HG03520 (cell line): ENCODE data around the gene ARHGEF4.

Experiments
- ATAC-seq: cut with Tn5 transposase; IDR thresholded peaks from one replicate; pipeline ENCODE4 v1.9.1; 2021; ENCODE audit warnings: mild to moderate bottlenecking, moderate library complexity; ENCODE audit not compliant: unreplicated experiment

Gene ARHGEF4

GRCh38 chr2:131008967-131009366, 172.3 kb downstream of the ARHGEF4 start:
- ATAC-seq = no peak

GRCh38 chr2:131009713-131010475, 173.2 kb downstream of the ARHGEF4 start:
- no peak for ATAC-seq

GRCh38 chr2:131010566-131010965, 173.9 kb downstream of the ARHGEF4 start:
- ATAC-seq = no peak

DNA sequence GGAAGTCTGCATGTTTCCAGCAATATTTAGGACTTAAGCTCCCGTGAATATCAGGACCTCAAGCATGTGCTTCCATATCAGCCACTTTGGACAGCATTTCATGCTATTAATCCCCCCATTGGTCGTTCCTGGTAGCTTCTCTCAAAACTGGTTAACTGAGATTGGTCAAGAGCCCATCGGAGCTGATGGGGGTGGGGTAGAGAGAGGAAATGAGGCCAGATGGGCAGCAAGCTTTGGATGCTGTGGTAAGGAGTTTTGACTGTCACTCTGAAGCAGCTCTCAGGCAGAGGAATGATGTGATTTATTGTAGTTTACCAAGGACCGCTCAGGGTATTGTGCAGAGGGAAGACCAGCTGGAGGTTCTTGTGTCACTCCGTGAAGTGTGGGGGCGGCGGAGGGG, 174.8 kb downstream of the ARHGEF4 start:
- no peak for ATAC-seq

GRCh38 chr2:131014141-131014540, 177.4 kb downstream of the ARHGEF4 start:
- ATAC-seq = no peak

DNA sequence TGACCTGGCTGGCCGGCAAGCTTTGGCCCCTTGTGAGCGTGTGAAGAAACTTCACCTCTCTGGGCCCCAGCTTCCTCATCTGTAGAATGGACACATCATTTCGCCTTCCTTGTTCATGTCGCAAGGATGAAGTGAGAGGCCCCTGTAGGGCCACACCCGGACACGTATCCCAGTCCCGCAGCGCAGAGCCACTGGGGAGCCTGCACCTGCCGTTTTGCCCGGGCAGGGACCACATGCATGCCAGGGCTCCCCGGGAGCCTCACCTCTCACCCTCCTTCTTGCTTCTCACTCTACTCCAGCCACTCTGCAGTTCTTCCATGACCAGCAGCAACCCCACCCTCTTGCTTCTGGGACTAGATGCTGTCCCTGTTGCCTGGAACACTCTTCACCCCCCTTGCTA, 179.1 kb downstream of the ARHGEF4 start:
- no peak for ATAC-seq

DNA sequence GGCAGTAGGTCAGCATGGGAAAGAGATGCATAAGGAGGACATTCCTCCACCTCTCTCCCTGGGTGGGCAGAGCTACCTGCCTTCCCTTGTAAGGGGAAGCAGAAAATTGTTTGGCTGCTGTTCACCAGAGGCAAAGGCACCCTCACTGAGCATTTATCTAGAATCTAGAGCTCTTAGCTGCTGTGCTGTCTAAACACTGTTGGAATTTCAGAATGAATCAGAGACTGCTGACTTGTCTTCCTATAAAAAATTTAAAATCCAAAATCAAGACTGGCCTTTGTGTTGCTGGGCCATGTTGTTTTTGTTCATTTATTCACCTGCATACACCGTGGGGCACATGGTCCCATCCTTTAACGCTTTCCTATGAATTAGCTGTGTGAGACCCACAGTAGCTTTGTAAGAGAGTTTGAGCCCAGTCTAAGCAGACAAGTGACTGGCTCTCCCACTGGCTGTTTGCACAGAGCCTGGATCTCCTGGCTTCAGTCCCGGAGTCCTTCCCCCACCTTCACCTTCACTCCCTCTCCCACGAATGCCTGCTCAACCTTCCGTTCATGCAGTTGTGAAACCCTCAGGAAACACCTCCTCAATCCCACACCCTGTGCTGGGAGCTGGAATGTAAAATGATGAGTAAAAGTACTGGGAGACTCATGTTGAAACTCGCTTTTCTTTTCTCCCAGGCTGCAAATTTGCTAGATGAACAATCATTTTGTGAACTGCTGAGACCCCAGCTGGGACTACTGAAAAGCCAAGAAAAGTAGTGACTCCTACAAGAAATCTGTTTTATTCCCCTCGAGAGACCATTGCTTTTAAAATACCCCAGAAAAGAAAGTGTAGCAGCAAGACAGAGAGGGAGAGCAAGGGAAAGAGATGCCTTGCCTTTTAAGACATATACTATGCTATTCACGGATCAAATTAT, 180.4 kb downstream of the ARHGEF4 start:
- ATAC-seq = no peak

DNA sequence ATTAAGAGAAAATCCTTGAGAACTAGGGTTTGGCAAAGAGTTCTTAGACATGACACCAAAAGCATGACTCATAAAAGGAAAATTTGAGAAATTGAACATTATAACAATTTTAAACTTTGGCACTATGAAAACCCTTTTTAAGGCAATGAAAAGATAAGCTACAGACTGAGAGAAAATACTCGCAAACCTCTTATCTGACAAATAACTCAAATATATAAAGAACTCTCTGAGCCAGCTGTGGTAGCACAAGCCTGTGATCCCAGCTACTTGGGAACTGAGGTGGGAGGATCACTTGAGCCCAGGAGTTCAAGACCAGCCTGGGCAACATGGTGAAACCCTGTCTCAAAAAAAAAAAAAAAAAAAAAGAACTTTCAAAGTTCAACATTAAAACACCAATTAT, 186.0 kb downstream of the ARHGEF4 start:
- no peak for ATAC-seq

GRCh38 chr2:131023758-131024157, 187.0 kb downstream of the ARHGEF4 start:
- no peak for ATAC-seq

DNA sequence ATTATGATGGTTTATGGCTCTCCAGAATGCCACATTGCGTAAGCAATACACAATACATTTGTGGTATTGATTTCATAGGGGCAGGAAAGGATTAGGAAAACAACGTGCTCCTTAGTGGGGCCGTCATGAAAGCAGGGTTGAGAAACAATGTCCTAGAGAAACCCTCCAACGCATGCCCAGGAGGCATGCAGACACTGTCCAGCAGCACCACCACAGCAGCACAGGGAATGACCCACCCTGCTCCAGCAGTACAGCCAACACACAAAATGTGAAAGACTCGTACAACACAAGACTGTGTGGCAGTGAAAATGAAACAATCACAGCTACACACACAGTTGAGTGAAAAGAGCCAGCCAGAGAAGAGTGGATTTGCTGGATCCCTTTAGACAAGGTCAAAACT, 190.2 kb downstream of the ARHGEF4 start:
- no peak for ATAC-seq

GRCh38 chr2:131027566-131028528, 191.1 kb downstream of the ARHGEF4 start:
- no peak for ATAC-seq

DNA sequence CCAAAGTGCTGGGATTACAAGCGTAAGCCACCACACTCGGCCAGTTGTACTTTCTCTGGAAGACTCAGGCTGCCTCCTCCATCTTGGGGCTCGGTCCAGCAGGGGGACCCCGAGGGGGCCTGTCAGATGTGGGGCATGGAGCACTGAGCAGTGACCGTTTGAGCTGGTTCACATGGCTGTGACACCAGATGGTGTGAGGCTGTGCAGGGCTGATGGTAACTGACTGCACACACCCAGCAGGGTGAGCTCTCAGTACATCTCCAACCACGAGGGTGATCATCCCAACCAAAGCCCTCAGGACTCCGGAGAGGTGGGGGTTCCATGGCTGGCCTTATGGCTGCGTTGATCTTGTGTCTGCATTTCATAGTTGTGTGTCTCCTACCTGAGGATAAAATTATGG, 193.1 kb downstream of the ARHGEF4 start:
- ATAC-seq = no peak

DNA sequence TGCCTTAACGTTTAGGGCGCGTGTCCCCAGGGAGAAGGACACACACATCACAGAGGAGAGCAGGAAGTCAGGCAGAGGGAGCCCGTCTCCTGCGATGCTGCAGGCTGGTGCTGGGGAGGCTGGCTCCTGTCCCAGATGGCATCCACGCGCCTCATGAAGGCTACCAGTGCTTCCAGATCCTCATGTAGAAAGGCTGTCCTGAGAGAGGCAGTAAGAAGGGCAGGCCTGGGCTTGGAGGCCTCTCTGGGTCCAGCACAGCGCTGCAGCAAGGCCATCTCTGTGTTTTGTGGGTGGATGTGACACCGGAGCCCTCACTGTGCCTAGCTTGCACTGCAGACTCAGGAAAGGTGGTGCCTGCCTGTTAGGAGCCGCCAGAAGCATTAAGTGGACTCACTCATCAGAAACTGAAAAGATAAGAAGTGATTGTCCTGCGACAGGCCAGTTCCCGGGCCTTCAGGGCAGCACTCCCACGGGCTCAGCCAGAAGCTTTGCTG, 193.8 kb downstream of the ARHGEF4 start:
- no peak for ATAC-seq

GRCh38 chr2:131031431-131031841, 194.7 kb downstream of the ARHGEF4 start:
- no peak for ATAC-seq

DNA sequence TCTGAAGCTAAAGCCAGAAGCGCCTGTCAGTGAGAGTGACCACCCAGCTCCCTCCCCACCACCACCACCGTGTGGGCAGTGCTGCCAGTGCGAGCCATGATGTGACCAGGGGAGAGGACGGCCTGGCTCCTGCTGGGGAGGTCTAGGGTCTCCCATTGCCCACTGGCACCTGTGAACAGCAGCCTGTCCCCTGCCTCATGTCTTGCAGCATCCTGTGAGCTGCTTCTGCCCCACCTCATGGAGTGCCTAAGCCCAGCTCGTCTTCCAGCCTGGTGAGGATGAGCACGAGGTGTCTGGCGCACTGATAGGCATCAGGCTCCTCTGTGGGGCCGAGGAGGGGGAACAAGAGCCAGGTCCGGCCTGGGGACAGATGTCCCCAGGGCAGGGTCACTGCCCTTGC, 195.2 kb downstream of the ARHGEF4 start:
- ATAC-seq = no peak

- ATAC-seq = no peak
Observed at GRCh38 chr2:131032393-131032836, 195.7 kb downstream of the ARHGEF4 start.

GRCh38 chr2:131033786-131034121, 197.0 kb downstream of the ARHGEF4 start:
- ATAC-seq = no peak

DNA sequence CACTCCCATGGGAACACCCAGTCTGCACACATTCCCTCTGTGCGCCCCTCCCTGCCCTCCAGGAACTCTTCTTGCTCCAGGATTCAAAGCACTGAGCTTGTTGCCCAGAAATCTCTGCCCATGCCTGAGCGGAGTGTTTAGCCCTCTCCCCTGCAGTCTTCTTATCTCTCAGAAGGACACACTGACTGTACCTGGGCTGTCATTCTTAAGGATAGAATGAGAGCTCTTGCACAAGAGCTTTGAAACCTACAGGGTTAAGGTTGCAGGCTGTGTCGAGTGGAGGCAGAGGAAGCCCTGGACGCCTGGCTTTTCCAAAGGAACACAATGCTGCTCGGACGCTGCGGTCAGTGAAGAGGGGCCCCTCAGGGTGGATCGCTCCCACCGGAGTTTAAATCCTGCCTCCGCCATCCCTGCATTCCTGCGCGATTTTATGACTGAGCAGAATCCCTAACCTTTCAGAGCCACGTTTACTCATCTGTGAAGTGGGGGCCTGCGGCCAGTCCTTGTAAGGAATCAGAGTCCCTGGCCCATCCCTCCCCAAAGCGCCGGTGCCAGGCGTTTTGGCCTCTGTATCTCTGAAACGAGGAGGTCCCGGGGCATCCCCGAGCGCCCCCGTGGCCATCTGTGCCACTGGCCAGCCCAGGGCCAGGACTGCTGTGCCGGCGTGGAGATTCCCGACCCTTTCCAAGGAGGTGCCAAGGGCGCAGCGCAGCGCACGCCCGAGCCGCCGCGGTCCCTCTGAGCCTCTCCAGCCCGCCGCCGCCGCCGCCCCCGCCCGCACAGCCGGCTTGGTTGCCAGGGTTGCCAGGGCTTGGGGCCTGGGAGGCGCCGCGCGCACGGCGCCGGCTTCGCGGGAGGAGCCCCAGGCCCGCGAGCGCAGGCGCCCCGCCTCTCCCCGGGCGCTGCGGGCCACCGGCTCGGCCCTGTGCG, 197.7 kb downstream of the ARHGEF4 start:
- no peak for ATAC-seq

DNA sequence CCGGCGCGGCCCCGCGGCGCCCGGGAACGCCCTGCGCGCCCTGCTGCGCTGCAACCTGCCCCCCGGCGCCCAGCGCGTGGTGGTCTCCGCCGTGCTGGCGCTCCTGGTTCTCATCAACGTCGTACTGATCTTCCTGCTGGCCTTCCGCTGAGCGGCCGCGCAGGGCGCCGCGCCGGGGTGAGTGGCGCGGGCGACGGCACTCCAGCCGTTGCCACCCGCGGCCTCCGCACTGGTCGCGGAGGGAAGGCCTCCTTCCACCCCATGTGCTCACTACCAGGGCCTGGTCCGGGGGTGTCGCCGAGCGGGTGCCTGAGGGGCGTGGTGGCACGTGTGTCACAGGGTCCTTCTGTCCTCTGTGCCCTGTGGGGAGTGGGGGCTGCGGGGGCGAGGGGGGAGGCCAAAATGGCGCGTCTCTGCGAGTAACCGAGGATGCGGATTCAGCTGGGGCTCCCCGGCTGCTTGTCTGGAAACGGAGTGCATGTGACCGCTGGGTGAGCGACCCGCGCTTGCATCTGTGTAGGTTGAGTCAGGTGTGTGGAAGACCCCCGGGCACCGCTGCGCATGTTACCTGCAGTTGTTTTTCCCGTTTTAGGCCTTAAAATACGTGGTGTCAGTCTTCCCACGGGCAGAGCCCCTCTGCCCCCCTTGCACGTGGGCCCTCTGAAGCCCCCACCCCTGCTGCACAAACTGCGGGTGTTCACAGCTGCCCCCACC, 198.6 kb downstream of the ARHGEF4 start:
- no peak for ATAC-seq
